Hepatocyte (in vitro differentiated cells): ENCODE data around the gene PTPRZ1. TPM values are rescaled to one million over a fixed set of nuclear protein-coding genes. Genes with fewer than 3 reads are reported as not detected.

Experiments used
- DNase-seq: peaks from one replicate; pipeline ENCODE4 v3.0.0-alpha.2; 2016; ENCODE audit warnings: low spot score
- H2AFZ ChIP-seq: fragments of 200-600 bp; sonication (generic); 2 replicates; pipeline ENCODE4 v1.6.0; 2016; ENCODE audit warnings: antibody characterized with exemption, mild to moderate bottlenecking
- H3K27ac ChIP-seq: fragments of 200-600 bp; sonication (generic); 2 replicates; pipeline ENCODE4 v1.5.1; 2016; ENCODE audit warnings: mild to moderate bottlenecking
- H3K27me3 ChIP-seq: fragments of 200-600 bp; sonication (generic); 2 replicates; pipeline ENCODE4 v1.6.1; 2016
- H3K36me3 ChIP-seq: fragments of 200-600 bp; sonication (generic); replicated peaks from 2 replicates; pipeline ENCODE4 v1.5.1; 2016; ENCODE audit warnings: low read depth; ENCODE audit not compliant: insufficient read depth
- H3K4me1 ChIP-seq: fragments of 200-600 bp; sonication (generic); 2 replicates; pipeline ENCODE4 v1.5.1; 2016; ENCODE audit warnings: mild to moderate bottlenecking, moderate library complexity; ENCODE audit not compliant: insufficient read depth
- H3K4me2 ChIP-seq: fragments of 200-600 bp; sonication (generic); 2 replicates; pipeline ENCODE4 v1.6.0; 2016
- H3K4me3 ChIP-seq: fragments of 200-600 bp; sonication (generic); 2 replicates; pipeline ENCODE4 v1.5.1; 2016; ENCODE audit warnings: mild to moderate bottlenecking
- H3K79me2 ChIP-seq: fragments of 200-600 bp; sonication (generic); 2 replicates; pipeline ENCODE4 v1.6.0; 2017; ENCODE audit warnings: mild to moderate bottlenecking
- H3K9me2 ChIP-seq: fragments of 200-600 bp; sonication (generic); replicated peaks from 2 replicates; pipeline ENCODE4 v1.6.0; 2017; ENCODE audit warnings: mild to moderate bottlenecking; ENCODE audit not compliant: insufficient read depth
- H3K9me3 ChIP-seq: fragments of 200-600 bp; sonication (generic); 2 replicates; pipeline ENCODE4 v1.5.1; 2016; ENCODE audit warnings: low read depth, mild to moderate bottlenecking
- H4K20me1 ChIP-seq: fragments of 200-600 bp; sonication (generic); 2 replicates; pipeline ENCODE4 v1.6.0; 2016; ENCODE audit warnings: mild to moderate bottlenecking; ENCODE audit not compliant: insufficient read depth, poor library complexity, severe bottlenecking
- CTCF ChIP-seq: fragments of 200-600 bp; sonication (generic); IDR thresholded peaks from 2 replicates; pipeline ENCODE4 v1.5.1; 2016; ENCODE audit warnings: antibody characterized with exemption, mild to moderate bottlenecking; ENCODE audit not compliant: poor library complexity
- EZH2 ChIP-seq: fragments of 200-600 bp; sonication (generic); IDR thresholded peaks from 2 replicates; pipeline ENCODE4 v1.6.1; 2016; ENCODE audit warnings: antibody characterized with exemption, mild to moderate bottlenecking, borderline replicate concordance
- EZH2phosphoT487 ChIP-seq: fragments of 200-600 bp; sonication (generic); IDR thresholded peaks from one replicate; pipeline ENCODE4 v1.6.1; 2018; ENCODE audit warnings: antibody characterized with exemption, mild to moderate bottlenecking, low read depth, moderate library complexity; ENCODE audit not compliant: unreplicated experiment, severe bottlenecking
- WGBS: methylation state at CpG from one replicate; pipeline ENCODE4 v1.1.6; 2016; ENCODE audit warnings: low lambda C conversion rate; ENCODE audit errors: missing lambda C conversion rate; 5-methylcytosine and 5-hydroxymethylcytosine counted together
- polyA plus RNA-seq: library from polyadenylated mRNA; unstranded; fragments of >200 nt; fragmentation: Nextera tagmentation; extraction: Ambion mirVana; gene quantifications from 2 replicates; pipeline ENCODE4 v1.2.1, GENCODE V29; 2016
- total RNA-seq: library from RNA; depleted of rRNA; stranded (reverse); fragments of >200 nt; gene quantifications from 2 replicates; pipeline ENCODE4 v1.2.3, GENCODE V29; 2014

The PTPRZ1 gene
- total and polyA plus RNA-seq, 2 experiments from 2014 or later, result 0.41 to 5.0 TPM

- H3K9me2 ChIP-seq, result no peaks in the 10 kb centered on the region
- H3K4me2 ChIP-seq, result no peak overlapping the region
- H3K36me3 ChIP-seq, result no peaks in the 10 kb centered on the region
- TF ChIP-seq EZH2phosphoT487 (no peak), EZH2 (no peak), CTCF (no peak)
- no peaks in the 10 kb centered on the region for H3K79me2 ChIP-seq
- no peaks in the 10 kb centered on the region for H3K9me3 ChIP-seq
- no peaks in the 10 kb centered on the region for H4K20me1 ChIP-seq
- no peak overlapping the region for H2AFZ ChIP-seq
- no peaks in the 10 kb centered on the region for H3K27me3 ChIP-seq
- H3K4me3 ChIP-seq, result no peak overlapping the region
- H3K4me1 ChIP-seq, result no peaks in the 10 kb centered on the region
- no peak for DNase-seq
- H3K27ac ChIP-seq, result no peak overlapping the region
- 81% methylated on average over 1 of the region's 1 CpG for WGBS
Measured at GRCh38 chr7:122070062-122070461, 197.1 kb downstream of the PTPRZ1 start.

GRCh38 chr7:122070834-122071233 is 197.9 kb downstream of the PTPRZ1 start:
- Histone ChIP-seq H3K9me3 (no peaks in the 10 kb centered on the region), H2AFZ (no peak overlapping the region), H3K9me2 (no peaks in the 10 kb centered on the region), H3K4me3 (no peak overlapping the region), H3K27ac (no peak overlapping the region), H3K4me1 (no peaks in the 10 kb centered on the region), H3K27me3 (no peaks in the 10 kb centered on the region), H3K36me3 (no peaks in the 10 kb centered on the region), H3K79me2 (no peaks in the 10 kb centered on the region), H4K20me1 (no peaks in the 10 kb centered on the region), H3K4me2 (no peak overlapping the region)
- TF ChIP-seq CTCF, result no peak
- TF ChIP-seq EZH2, result no peak
- no peak for TF ChIP-seq EZH2phosphoT487
- no peak for DNase-seq
- 93% methylated on average over 3 of the region's 3 CpGs for WGBS

- Histone ChIP-seq H2AFZ (no peak overlapping the region), H3K27me3 (no peaks in the 10 kb centered on the region), H3K4me1 (no peaks in the 10 kb centered on the region), H3K27ac (no peak overlapping the region), H3K36me3 (no peaks in the 10 kb centered on the region), H3K4me3 (no peak overlapping the region), H3K9me3 (no peaks in the 10 kb centered on the region), H3K4me2 (no peak overlapping the region), H4K20me1 (no peaks in the 10 kb centered on the region), H3K9me2 (no peaks in the 10 kb centered on the region), H3K79me2 (no peaks in the 10 kb centered on the region)
- WGBS, result 84% methylated on average over 2 of the region's 2 CpGs
- TF ChIP-seq EZH2phosphoT487, result no peak
- no peak for TF ChIP-seq EZH2
- TF ChIP-seq CTCF, result no peak
- no peak for DNase-seq
Measured at GRCh38 chr7:122072272-122072671, 199.3 kb downstream of the PTPRZ1 start.
